Femur (tissue), 1 donor: ENCODE data around the gene PLPP1.

Experiments
- DNase-seq: peaks from one replicate; pipeline ENCODE4 v3.0.0-alpha.2; 2017

Gene PLPP1

GRCh38 chr5:55441954-55442353 is 92.8 kb downstream of the PLPP1 start:
- no peak for DNase-seq

DNA sequence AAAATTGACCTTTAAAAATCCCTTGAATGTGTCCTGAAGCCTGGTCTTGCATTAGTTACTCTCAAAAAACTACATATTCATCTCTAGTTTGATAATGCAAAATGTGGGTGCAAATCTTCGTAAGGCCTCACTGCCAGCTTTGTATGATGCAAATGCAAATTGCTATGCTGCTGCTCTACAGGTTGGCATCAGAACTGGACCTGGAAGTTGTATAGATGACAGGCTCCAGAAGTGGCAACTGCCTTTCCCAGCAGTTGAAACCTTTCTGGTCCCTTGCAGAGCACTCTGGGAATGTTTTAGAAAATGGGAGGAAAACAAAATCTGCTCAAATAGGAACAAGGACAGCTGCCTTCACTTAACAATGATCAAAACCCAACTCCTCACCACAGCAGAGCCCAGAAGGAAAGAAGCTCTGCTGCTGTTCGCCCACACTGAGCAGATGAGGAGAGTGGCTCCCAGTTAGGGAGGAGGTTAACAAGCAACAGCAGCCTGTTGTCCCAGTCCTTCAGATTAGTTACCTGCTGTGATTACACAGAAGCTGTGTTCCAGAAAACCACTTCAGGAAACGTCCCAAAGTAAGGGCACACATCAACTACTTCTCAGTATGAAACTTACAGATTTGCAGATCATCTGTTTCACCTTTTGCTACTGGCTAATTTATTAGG is 93.5 kb downstream of the PLPP1 start:
- no peak for DNase-seq

DNA sequence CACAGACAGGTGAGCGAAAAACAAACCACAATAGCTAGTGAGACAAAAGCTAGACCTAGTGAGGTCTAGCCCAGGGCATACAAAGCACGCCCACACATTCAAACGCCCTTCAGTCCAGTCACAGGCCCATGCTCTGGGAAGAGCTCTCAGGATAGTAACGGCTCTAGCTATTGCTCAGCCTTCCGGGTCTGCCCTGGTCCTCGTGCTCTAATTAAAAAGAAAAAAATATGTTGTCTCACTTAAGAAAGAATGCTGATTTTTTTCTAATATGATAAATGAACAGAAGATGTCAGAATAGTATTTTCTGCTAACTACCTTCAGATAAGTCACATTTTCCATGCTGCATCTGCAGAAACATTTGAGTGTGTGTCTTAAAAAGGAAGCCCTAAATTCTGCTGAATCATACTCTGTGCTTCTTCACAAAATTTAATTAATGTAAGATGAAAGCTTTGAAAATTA is 94.5 kb downstream of the PLPP1 start:
- no peak for DNase-seq

- peak; percentile 64 for DNase-seq
These were observed 95.8 kb downstream of the PLPP1 start for GRCh38 chr5:55438998-55439397.

DNA sequence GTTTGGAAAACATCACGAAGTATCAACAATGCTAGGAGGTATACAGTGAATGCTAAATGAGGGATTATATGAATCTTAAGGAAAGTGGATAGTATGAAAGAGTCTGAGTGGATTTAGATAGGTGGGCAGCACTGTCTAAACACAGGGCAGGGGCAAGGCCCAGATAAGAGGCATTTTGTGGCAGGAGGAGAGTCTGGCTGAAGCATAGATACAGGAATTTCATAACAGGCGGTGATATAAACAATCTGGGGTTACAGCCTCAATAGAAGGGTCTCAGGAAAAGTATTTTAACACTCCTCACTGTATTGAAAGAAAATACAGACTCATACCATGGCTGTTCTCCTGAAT is 96.9 kb downstream of the PLPP1 start:
- DNase-seq, result no peak

- no peak for DNase-seq
These were observed 97.3 kb downstream of the PLPP1 start for GRCh38 chr5:55437452-55437851.

GRCh38 chr5:55432549-55432948 is 102.2 kb downstream of the PLPP1 start:
- no peak for DNase-seq

DNA sequence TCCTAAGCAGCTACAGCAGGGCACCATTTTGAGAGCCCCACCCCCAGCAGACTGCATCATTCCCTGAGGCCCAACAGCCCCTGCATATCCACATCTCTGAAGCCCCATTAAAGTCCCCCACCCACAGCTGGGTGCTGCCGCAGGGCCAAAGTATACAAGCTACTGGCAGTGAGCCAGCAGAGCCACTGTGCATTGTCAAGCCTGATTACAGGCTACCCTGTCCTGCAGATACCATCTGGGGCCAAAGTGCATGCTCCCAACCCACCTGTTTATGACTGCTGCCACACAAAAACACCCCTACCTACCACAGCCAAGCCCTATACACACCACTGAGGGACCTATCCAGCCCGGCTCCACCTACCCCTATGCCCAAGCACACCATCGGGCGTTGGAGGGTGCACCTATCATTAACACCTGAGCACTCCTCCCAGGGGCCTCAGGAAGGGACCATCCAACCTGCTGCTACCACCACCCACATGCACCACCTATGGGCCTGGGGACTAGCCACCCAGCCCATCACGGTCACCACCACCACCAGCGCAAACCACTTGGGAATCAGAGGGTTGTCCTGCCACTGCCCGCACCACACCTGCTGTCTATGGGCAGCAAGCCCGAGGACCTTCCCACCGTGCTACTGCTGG is 105.0 kb downstream of the PLPP1 start:
- DNase-seq, result no peak

DNA sequence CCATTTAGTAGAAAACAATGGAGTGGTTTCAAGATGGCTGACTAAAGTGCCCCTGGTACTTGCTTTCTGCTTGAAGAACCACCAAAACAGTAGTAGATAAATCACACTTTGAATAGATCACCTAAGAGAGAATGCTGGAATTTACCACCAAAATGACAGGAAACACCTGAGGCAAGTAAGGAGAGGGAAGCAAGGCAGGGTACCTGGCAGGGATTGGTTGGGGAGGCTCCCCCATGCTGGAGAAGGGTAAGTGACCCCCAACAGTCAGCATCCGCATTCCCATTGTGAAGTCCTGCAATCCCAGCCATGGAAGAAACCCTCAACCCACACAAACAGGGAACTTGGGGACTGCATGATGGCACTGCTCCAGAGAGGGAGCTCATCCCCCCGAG is 105.5 kb downstream of the PLPP1 start:
- DNase-seq, result no peak

GRCh38 chr5:55427157-55427556 is 107.6 kb downstream of the PLPP1 start:
- no peak for DNase-seq

DNA sequence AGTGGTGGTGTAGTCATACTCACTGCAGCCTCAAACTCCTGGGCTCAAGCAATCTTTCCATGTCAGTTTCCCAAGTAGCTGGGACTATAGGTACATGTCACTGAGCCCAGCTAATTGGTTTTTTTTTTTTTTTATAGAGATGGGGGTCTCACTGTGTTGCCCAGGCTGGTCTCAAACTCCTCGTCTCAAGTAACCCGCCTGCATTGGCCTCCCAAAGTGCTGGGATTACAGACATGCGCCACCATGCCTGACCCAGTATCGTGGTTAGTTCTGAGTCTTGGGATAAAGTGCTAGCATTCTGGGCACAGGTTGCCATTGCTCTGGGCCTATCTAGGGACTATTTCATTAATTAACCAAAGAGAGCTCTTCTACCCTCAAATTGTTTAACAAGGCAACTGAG is 108.3 kb downstream of the PLPP1 start:
- no peak for DNase-seq

DNA sequence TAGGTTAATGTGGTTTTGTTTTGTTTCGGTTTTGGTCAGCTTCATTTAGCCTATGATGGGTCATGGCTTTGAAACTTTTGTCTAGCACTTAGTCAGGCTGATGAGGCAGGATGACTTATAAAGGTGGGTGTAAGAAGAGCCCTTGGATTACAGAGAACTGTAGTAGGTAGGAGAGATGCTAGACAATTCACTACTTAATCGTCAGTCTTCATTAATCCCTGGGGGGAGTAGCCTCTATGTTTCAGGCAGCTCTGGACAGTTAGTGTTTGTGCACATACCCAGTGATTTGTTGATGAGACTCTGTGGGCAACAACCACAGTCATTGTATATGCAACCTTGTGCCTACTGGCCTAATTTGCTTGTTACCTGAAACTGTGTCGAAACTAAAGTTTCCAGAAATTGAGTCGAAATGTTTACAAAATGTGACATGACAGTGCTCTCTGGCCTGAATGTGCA is 113.7 kb downstream of the PLPP1 start:
- no peak for DNase-seq

DNA sequence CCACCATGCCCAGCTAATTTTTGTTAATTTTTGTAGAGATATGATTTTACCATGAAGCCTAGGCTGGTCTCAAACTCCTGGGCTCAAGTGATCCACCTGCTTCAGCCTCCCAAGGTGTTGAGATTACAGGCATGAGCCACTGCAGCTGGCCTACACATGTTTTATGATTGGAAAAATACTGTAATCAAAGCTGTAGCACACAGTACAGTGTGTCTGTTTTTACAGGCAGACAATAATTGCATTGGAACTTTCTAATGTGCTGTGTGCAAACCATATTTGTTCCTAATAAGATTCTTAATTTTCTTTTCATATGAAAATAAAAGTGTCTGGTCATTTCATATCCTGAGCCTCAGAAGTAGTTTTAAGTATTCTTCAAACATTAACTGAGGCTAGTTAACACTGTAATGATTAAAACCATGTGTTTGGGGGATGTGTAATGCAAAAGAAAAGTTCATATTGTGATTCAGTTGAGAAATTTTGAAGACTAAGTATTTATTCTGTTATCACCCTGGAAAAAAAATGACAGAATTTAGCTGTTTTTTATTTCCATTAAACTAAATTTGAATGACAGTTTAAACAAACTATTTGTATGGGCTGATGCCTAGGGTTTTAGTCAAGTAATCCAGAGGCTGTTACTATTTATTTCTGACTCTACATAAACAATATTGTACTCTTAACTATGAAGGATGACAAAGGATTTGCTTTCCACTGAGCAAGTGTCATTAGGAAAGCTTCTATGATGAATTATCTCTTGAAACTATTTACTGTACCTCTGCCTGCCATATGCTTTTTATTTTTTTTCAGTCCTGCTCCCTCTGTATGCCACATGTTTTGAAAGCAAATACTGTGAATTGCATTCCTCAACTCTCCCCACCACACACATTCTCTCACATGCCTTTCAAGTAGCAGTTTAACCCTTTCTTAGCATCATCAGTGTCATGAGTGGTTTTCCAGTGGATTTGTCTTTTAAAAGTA is 115.5 kb downstream of the PLPP1 start:
- no peak for DNase-seq

GRCh38 chr5:55416306-55416705 is 118.5 kb downstream of the PLPP1 start:
- DNase-seq, result no peak

DNA sequence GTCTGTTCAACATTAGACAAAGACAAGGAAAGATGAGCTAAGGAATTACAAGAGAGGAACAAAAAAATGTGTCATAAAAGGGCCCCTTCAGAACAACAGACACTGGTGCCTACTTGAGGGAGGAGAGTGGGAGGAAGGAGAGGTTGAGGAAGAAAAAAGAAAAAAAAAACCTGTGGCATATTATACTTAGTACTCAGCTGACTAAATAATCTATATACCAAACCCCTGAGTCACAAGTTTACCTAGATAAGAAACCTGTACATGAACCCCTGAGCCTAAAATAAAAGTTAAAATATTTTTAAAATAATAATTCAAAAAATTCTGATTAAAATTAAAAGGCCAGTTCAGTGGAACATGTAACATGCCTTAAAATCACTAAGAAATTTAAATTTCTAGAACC is 119.7 kb downstream of the PLPP1 start:
- no peak for DNase-seq

GRCh38 chr5:55413644-55414043 is 121.1 kb downstream of the PLPP1 start:
- DNase-seq, result no peak

DNA sequence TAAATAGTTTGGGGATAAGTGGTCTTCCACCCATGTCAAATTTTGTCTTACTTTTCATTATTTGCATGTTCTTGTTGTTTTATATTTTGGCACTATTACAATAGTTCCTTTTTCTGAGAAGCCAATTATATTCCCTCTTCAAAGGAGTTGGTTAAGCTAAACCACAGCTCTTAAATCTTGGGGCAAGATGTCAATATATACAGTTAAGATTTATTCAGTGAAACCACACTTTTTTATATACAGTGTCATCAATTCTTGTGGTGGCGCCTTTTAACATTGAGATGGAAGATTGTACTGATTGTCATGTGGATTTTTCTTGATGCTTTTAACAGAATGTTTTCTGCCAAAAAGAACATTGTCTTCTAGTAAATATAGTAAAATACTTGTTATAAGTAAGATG is 122.9 kb downstream of the PLPP1 start:
- DNase-seq, result no peak

- no peak for DNase-seq
These were observed 123.9 kb downstream of the PLPP1 start for GRCh38 chr5:55410845-55411244.

GRCh38 chr5:55409775-55410174 is 125.0 kb downstream of the PLPP1 start:
- no peak for DNase-seq

DNA sequence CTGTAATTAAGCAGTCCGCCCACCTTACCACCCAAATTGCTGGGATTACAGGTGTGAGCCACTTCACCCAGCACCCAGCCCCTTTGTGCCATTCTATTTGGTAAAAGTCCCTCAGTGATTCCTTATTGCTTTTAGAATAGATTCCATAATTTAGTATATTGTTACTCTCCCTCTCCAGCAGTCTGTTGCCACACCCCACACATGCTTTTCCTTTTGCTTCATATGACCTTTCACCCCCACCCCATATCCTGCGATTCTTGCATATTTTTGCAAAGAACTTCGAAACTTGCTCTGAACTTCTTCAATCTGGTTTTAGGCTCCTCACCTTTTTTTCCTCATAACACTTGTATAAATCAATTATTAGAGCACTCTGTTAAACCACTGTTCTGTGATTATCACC is 126.8 kb downstream of the PLPP1 start:
- DNase-seq, result no peak

GRCh38 chr5:55407059-55407684 is 127.6 kb downstream of the PLPP1 start:
- no peak for DNase-seq

- no peak for DNase-seq
These were observed 128.5 kb downstream of the PLPP1 start for GRCh38 chr5:55406292-55406691.

DNA sequence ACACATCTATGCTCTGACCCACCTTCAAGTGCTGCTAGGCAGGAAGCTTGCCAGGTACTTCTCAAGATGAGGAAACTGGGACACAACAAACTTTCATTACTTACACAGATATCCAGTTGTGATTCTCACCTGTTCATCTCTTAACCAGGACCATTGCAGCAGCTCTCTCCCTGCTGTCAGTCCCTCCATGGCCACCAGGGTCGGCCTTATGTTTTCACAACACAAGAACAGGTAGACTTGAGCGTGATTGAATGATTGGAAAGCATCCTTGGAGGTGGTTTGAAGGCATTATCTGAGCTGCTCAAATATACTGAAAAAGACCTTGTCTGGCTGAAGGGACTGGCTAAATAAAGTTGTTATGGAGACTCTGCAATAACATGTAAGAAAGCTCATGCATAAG is 132.6 kb downstream of the PLPP1 start:
- DNase-seq, result no peak
